Stimulated activated effector memory CD8-positive, alpha-beta T cell treated with anti-CD3 and anti-CD28 coated beads, Interleukin-12 subunit alpha, Interleukin-12 subunit beta, amount 100 ng/mL, for 72 hours (primary cell): ENCODE data around the gene GABARAP.
A peak's percentile ranks its signal among the peaks of the same experiment; 100 is the strongest.
"Not testable (repeated sequence)": the region's sequence is repeated elsewhere in the genome, so short reads cannot be mapped to it uniquely, and the experiment has no call there.

Experiments
- ATAC-seq: fragments of 150-1000 bp; cut with Tn5 transposase; 2 replicates; pipeline ENCODE4 v1.10.0; 2021
- DNase-seq, 2 donors: peaks; one replicate each; pipeline ENCODE4 v3.0.0; 2021 to 2022; ENCODE audit warnings: low spot score in 2 of 2
- H3K27ac Mint-ChIP-seq: one replicate; pipeline ENCODE4 v1.8.0; 2022; ENCODE audit warnings: mild to moderate bottlenecking, mixed read lengths
- H3K36me3 Mint-ChIP-seq: one replicate; pipeline ENCODE4 v1.8.0; 2022; ENCODE audit warnings: mild to moderate bottlenecking, mixed read lengths
- H3K4me1 Mint-ChIP-seq: one replicate; pipeline ENCODE4 v1.8.0; 2022; ENCODE audit warnings: mixed read lengths
- H3K4me3 Mint-ChIP-seq: one replicate; pipeline ENCODE4 v1.8.0; 2022; ENCODE audit warnings: mild to moderate bottlenecking, mixed read lengths
- H3K9me3 Mint-ChIP-seq: one replicate; pipeline ENCODE4 v1.8.0; 2022; ENCODE audit warnings: mixed read lengths

Gene GABARAP

GRCh38 chr17:7251661-7252175, 9.5 kb upstream of the GABARAP start, which contains the start of gene CTDNEP1:
Gene CTDNEP1 (minus strand): TSS chr17:7251734. CDS start chr17:7251296, 438 bp downstream.
- DNase-seq (peak; percentile 100), ATAC-seq (peak; percentile 97)
- Mint-ChIP-seq H3K4me1 (peaks cover 50% of the 10 kb centered on the region), H3K36me3 (peaks cover 86% of the 10 kb centered on the region), H3K27ac (peak within 1 kb of the TSS; percentile 100), H3K4me3 (peak within 1 kb of the TSS; percentile 92), H3K9me3 (no peaks in the 10 kb centered on the region)

- Mint-ChIP-seq H3K9me3 (no peaks in the 10 kb centered on the region), H3K27ac (peak overlapping the region; percentile 100), H3K36me3 (peaks cover 86% of the 10 kb centered on the region), H3K4me3 (peak overlapping the region; percentile 92), H3K4me1 (peaks cover 52% of the 10 kb centered on the region)
- ATAC-seq: peak; percentile 11
- DNase-seq: no peak
Observed at GRCh38 chr17:7250695-7251627, 8.7 kb upstream of the GABARAP start.

- H3K4me3 Mint-ChIP-seq: peak overlapping the region; percentile 92
- no peak for ATAC-seq
- no peaks in the 10 kb centered on the region for H3K9me3 Mint-ChIP-seq
- peaks cover 86% of the 10 kb centered on the region for H3K36me3 Mint-ChIP-seq
- no peak for DNase-seq
- H3K27ac Mint-ChIP-seq: peak overlapping the region; percentile 100
- H3K4me1 Mint-ChIP-seq: peaks cover 53% of the 10 kb centered on the region
Observed at GRCh38 chr17:7249830-7250229, 7.6 kb upstream of the GABARAP start.

GRCh38 chr17:7249214-7249613, 7.0 kb upstream of the GABARAP start:
- Mint-ChIP-seq H3K27ac (peak overlapping the region; percentile 100), H3K4me3 (peak overlapping the region; percentile 92), H3K4me1 (peaks cover 53% of the 10 kb centered on the region), H3K36me3 (peaks cover 86% of the 10 kb centered on the region), H3K9me3 (no peaks in the 10 kb centered on the region)
- DNase-seq (no peak), ATAC-seq (no peak)

GRCh38 chr17:7248796-7249195, 6.5 kb upstream of the GABARAP start:
- H3K4me3 Mint-ChIP-seq: peak overlapping the region; percentile 92
- ATAC-seq: no peak
- H3K27ac Mint-ChIP-seq: peak overlapping the region; percentile 100
- H3K36me3 Mint-ChIP-seq: peaks cover 86% of the 10 kb centered on the region
- no peak for DNase-seq
- H3K9me3 Mint-ChIP-seq: no peaks in the 10 kb centered on the region
- peaks cover 53% of the 10 kb centered on the region for H3K4me1 Mint-ChIP-seq

- no peaks in the 10 kb centered on the region for H3K9me3 Mint-ChIP-seq
- peak overlapping the region; percentile 63 for H3K27ac Mint-ChIP-seq
- peaks cover 86% of the 10 kb centered on the region for H3K36me3 Mint-ChIP-seq
- DNase-seq: no peak
- peaks cover 56% of the 10 kb centered on the region for H3K4me1 Mint-ChIP-seq
- ATAC-seq: no peak
- H3K4me3 Mint-ChIP-seq: no peak overlapping the region
Observed at GRCh38 chr17:7246779-7247178, 4.5 kb upstream of the GABARAP start.

- not testable (repeated sequence) for DNase-seq, H3K9me3 Mint-ChIP-seq, ATAC-seq
- Mint-ChIP-seq H3K4me1 (peaks cover 59% of the 10 kb centered on the region), H3K36me3 (peaks cover 94% of the 10 kb centered on the region), H3K27ac (peak overlapping the region; percentile 99), H3K4me3 (peak overlapping the region; percentile 99)
Observed at GRCh38 chr17:7243838-7244237, 1.6 kb upstream of the GABARAP start.

DNA sequence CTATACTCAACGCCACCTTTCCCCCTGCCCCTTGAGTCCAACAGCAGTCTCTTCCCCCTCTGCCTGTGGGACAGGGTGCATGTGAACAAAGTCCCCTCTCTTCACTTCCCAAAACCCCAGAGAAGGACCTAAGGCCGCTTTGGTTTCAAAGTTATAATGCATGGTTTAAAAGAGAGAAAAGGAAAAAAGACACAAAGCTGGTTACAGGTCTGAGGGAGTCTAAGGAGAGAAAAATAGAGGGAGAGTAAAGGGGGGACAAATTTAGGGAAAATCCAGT, 1.1 kb upstream of the GABARAP start:
- Mint-ChIP-seq H3K36me3 (peaks cover 95% of the 10 kb centered on the region), H3K4me3 (peak overlapping the region; percentile 99), H3K4me1 (peaks cover 55% of the 10 kb centered on the region), H3K9me3 (no peaks in the 10 kb centered on the region), H3K27ac (peak overlapping the region; percentile 99)
- DNase-seq: no peak
- ATAC-seq: no peak

GRCh38 chr17:7242717-7243452, 636 bp upstream of the GABARAP start:
- DNase-seq (peak; percentile 88 to 97), ATAC-seq (peak; percentile 68)
- peaks cover 54% of the 10 kb centered on the region for H3K4me1 Mint-ChIP-seq
- peaks cover 94% of the 10 kb centered on the region for H3K36me3 Mint-ChIP-seq
- peak overlapping the region; percentile 99 for H3K4me3 Mint-ChIP-seq
- peak overlapping the region; percentile 99 for H3K27ac Mint-ChIP-seq
- H3K9me3 Mint-ChIP-seq: no peaks in the 10 kb centered on the region

DNA sequence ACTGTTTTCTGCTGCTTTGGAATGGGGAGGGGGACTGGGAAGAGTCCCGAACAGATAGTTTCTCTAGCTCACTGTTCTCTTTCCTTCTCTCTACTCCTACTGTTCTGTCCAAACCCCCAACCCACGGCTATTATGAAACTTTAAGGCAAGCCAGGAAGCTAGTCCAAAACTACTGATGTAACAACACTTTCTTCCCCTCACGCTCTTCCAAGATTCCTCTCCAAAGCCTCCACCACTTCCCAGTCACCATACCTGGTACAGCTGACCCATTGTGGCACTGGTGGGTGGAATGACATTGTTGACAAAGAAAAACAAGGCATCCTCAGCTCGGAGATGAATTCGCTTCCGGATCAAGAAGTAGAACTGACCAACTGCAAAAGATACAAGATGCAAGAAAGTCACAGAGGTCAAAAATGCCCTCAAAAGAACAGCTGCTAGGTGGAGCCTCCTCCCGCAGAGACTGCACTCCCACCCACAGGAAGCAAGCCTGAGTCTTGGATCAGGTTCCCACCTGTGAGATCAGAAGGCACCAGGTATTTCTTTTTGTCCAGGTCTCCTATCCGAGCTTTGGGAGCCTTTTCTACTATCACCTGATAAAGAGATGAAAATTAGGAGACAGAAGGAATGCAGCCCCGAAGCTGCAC, 1.0 kb downstream of the GABARAP start:
- Mint-ChIP-seq H3K27ac (peak overlapping the region; percentile 99), H3K4me1 (peaks cover 61% of the 10 kb centered on the region), H3K4me3 (peak overlapping the region; percentile 99), H3K36me3 (peaks cover 96% of the 10 kb centered on the region), H3K9me3 (no peaks in the 10 kb centered on the region)
- DNase-seq (no peak), ATAC-seq (no peak)

DNA sequence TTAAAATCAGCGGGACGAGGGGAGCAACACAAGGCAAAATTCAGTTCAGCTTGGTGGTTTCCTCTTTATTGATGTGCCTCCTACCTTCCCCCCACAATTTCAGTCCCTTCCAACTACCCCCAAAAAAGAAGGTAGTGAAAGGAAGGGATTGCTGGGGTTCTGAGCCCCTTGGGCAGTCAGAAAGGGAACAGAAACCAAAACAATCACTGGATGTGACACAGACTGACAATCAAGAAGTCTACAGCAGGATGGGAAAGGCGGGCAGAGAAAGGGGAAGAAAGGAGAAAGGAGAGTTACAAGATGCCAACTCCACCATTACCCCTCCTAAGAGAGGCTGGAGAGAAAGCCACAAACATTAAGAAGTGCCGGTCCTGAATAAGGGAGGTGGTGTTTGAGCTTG, 1.9 kb downstream of the GABARAP start:
- DNase-seq: no peak
- peak overlapping the region; percentile 99 for H3K4me3 Mint-ChIP-seq
- peak overlapping the region; percentile 97 for H3K27ac Mint-ChIP-seq
- ATAC-seq: no peak
- H3K36me3 Mint-ChIP-seq: peaks cover 96% of the 10 kb centered on the region
- H3K4me1 Mint-ChIP-seq: peaks cover 65% of the 10 kb centered on the region
- no peaks in the 10 kb centered on the region for H3K9me3 Mint-ChIP-seq

DNA sequence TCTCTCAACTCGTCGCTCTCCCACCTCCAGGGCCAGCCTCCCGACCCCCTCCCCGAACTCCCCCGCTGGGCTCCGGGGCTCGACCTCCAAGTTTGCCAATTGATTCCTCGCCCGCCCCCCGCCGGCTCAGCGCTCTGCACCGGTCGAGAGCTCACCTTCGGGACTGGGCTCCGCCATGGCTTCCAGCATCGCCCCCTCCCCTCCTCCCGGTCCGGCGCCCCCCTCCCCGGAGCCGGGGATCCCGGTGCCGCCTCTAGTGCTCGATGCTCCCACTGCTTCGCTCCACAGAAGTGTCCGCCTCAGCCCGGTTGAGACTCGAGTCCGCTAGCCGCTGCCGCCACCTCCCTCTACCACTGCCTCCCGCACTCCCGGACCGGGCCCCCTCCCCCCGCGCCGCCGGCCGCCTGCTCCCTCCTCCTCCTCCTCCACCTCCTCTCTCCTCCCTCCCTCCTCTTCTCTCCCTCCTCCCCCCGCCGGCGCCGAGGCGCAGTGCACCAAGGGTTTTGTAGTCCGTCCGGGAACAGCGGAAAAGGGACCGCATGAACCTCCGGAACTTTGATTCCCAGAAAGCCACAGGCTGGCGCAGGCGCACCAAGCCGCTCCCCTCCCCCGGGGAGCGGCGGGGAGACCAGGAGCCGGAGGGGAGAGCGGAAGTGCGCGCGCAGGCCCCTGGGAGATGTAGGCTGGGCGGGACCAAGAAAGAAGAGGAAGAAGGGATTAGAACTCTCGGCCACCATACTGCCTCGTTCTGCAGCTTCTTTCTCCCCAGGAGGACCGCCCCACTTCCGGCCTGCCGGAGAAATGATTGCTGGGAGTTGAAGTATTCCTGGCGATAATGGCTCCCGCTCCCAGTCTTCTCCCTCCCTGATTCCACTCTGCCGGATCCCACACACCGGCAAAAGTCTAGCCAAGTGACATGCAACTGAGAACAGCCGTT, 2.9 kb downstream of the GABARAP start, which contains the start of gene PHF23:
Gene PHF23, minus strand, starts transcription at position 367 of the 937 bp plus-strand sequence. Its CDS starts 178 bp downstream, at position 189.
- Mint-ChIP-seq H3K27ac (peak within 1 kb of the TSS; percentile 97), H3K36me3 (peaks cover 96% of the 10 kb centered on the region), H3K4me3 (peak within 1 kb of the TSS; percentile 99), H3K9me3 (no peaks in the 10 kb centered on the region), H3K4me1 (peaks cover 75% of the 10 kb centered on the region)
- peak; percentile 77 for ATAC-seq
- peak; percentile 93 to 99 for DNase-seq

DNA sequence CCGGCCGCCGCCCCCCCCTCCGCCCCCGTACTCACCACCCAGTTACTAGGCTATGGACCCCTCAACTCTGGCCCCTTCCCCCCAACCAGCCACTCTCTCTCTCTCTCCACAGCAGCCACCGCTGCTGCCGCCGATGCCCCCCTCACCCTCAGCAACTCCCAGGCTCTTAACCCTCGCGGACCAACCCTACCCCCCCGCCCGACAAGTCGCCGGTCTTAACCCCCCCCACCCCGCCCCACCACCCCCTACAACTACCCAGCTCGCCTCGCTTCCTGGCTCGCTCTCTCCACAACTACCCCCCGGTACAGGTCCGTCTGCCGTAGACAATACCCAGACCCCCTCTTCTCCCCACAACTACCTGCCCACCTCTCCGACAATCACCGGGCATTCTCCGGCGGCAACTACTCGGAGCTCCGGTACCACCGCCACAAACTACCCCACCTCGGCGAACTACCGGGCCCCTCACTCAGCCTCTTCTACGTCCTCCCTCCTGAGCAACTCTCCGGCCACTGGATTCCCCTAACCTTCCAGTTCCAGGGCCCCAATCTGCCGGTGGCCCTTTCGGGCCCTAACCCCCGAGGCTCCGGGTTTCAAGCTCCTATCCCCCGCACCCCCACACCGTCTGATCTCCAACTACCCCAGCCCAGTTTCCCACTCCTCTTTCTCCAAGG, 3.7 kb downstream of the GABARAP start:
- peak overlapping the region; percentile 99 for H3K4me3 Mint-ChIP-seq
- DNase-seq: no peak
- peaks cover 80% of the 10 kb centered on the region for H3K4me1 Mint-ChIP-seq
- H3K27ac Mint-ChIP-seq: peak overlapping the region; percentile 97
- peaks cover 96% of the 10 kb centered on the region for H3K36me3 Mint-ChIP-seq
- ATAC-seq: no peak
- no peaks in the 10 kb centered on the region for H3K9me3 Mint-ChIP-seq
